ENCODE results near the gene CEP72.

CEP72 gene

GRCh38 chr5:591746-592145, 20.4 kb upstream of the CEP72 start:
- Mint-ChIP-seq H3K27me3 (ENCODE audit: low read depth, poor library complexity) (peaks cover 90% of the 10 kb centered on the region), H3K4me1 (no peaks in the 10 kb centered on the region), H3K27ac (no peak overlapping the region), H3K36me3 (ENCODE audit: low read depth) (no peaks in the 10 kb centered on the region), H3K9me3 (peaks cover 9% of the 10 kb centered on the region), H3K4me3 (no peak overlapping the region)
- TF ChIP-seq CTCF (IDR thresholded peaks at IDR 0.05): no peak
- DNase-seq: no peak

DNA sequence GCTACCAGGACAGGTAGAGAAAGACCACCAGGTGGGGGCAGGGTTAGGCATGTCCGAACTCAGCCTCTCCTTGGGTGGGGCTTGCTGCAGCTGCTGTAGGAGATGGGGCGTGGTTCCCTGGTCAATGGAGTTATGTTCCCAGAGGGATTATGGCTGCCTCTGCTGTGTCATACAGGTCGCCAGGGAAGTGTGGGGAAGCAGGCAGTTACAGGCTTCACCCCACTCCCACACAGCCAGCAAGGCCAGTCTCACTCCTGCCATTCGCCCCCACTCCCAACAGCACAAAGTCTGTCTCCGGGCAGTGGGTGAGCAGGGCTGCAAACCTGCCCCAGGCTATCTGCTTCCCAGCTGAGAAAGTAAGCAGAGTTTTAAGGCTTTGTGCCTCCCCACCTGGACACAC, 20.0 kb upstream of the CEP72 start:
- Mint-ChIP-seq H3K27me3 (ENCODE audit: low read depth, poor library complexity) (peaks cover 90% of the 10 kb centered on the region), H3K36me3 (ENCODE audit: low read depth) (no peaks in the 10 kb centered on the region), H3K4me1 (no peaks in the 10 kb centered on the region), H3K4me3 (no peak overlapping the region), H3K9me3 (peaks cover 9% of the 10 kb centered on the region), H3K27ac (no peak overlapping the region)
- no peak for TF ChIP-seq CTCF (IDR thresholded peaks at IDR 0.05)
- no peak for DNase-seq

- peaks cover 9% of the 10 kb centered on the region for H3K9me3 Mint-ChIP-seq
- no peaks in the 10 kb centered on the region for H3K36me3 Mint-ChIP-seq (ENCODE audit: low read depth)
- H3K4me1 Mint-ChIP-seq: no peaks in the 10 kb centered on the region
- no peak overlapping the region for H3K27ac Mint-ChIP-seq
- TF ChIP-seq CTCF (IDR thresholded peaks at IDR 0.05): no peak
- DNase-seq: no peak
- no peak overlapping the region for H3K4me3 Mint-ChIP-seq
- peaks cover 90% of the 10 kb centered on the region for H3K27me3 Mint-ChIP-seq (ENCODE audit: low read depth, poor library complexity)
Measured at GRCh38 chr5:593511-593910, 18.6 kb upstream of the CEP72 start.

DNA sequence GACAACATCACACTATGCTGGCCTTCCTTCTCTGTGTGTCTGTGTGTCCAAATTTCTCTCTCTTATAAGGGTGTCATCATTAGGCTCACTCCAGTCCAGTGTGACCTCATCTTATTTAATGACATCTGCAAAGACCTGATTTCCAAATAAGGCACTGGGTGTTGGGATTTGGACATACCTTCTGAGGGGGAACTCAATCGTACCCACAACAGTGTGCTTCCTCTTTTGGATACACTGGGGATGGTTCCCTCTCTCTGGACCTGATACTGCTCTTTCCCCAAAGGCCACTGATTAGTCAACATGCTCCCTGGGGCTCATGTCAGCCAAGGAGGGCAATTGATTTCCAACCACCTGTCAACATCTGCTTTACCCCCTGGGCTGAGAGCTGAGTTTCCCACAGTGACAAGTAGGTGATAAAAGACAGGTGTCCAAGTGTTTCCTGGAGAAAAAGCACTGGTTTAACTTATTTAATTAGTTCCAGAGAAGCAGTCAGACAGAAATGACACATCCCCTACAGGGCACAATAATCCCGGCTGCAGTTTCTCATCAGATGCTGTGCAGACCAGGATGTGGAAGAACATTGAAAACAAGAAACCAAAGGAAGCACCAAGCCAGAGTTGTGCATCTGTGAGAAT, 17.8 kb upstream of the CEP72 start:
- Mint-ChIP-seq H3K9me3 (peaks cover 9% of the 10 kb centered on the region), H3K4me1 (no peaks in the 10 kb centered on the region), H3K27me3 (ENCODE audit: low read depth, poor library complexity) (peaks cover 90% of the 10 kb centered on the region), H3K36me3 (ENCODE audit: low read depth) (no peaks in the 10 kb centered on the region), H3K4me3 (no peak overlapping the region), H3K27ac (no peak overlapping the region)
- no peak for DNase-seq
- no peak for TF ChIP-seq CTCF (IDR thresholded peaks at IDR 0.05)

GRCh38 chr5:595285-595875, 16.8 kb upstream of the CEP72 start:
- Mint-ChIP-seq H3K27me3 (ENCODE audit: low read depth, poor library complexity) (peaks cover 92% of the 10 kb centered on the region), H3K4me1 (no peaks in the 10 kb centered on the region), H3K9me3 (peaks cover 12% of the 10 kb centered on the region), H3K36me3 (ENCODE audit: low read depth) (no peaks in the 10 kb centered on the region), H3K4me3 (no peak overlapping the region), H3K27ac (no peak overlapping the region)
- TF ChIP-seq CTCF (IDR thresholded peaks at IDR 0.05): no peak
- DNase-seq: no peak
